Uterus (tissue), 4 donors: Measurements from ENCODE around the gene CTR9. TPM values are rescaled to one million over a fixed set of nuclear protein-coding genes. Genes with fewer than 3 reads are reported as not detected.

Source experiments
- DNase-seq, 2 donors: peaks; one replicate each; pipeline ENCODE4 v3.0.0-alpha.2; 2019 to 2020
- H3K27ac ChIP-seq, 2 donors: fragments of 200-600 bp; sonication (generic); 1 replicate in 1 of 2; 2 replicates in 1 of 2; pipeline ENCODE4 v1.5.1; 2016 to 2018
- H3K27me3 ChIP-seq, 2 donors: fragments of 200-600 bp; sonication (generic); one replicate each; pipeline ENCODE4 v1.5.1; 2018 to 2019; ENCODE audit warnings: control low read depth in 1 of 2
- H3K36me3 ChIP-seq, 2 donors: fragments of 200-600 bp; sonication (generic); one replicate each; pipeline ENCODE4 v1.5.1; 2019; ENCODE audit warnings: control low read depth in 1 of 2
- H3K4me1 ChIP-seq, 2 donors: fragments of 200-600 bp; sonication (generic); one replicate each; pipeline ENCODE4 v1.5.1; 2018 to 2019; ENCODE audit warnings: control low read depth in 1 of 2
- H3K4me3 ChIP-seq, 2 donors: fragments of 200-600 bp; sonication (generic); 1 replicate in 1 of 2; 2 replicates in 1 of 2; pipeline ENCODE4 v1.5.1; 2018 to 2019; ENCODE audit warnings: mild to moderate bottlenecking in 1 of 2
- H3K9me3 ChIP-seq, 2 donors: fragments of 200-600 bp; sonication (generic); one replicate each; pipeline ENCODE4 v1.5.1; 2019; ENCODE audit warnings: control low read depth in 1 of 2
- POLR2A ChIP-seq, 2 donors: fragments of 450-650 bp; IDR thresholded peaks; one replicate each; pipeline ENCODE4 v1.6.1; 2016; ENCODE audit warnings: antibody characterized with exemption in 2 of 2, mild to moderate bottlenecking in 1 of 2, moderate library complexity in 1 of 2
- intact Hi-C: fragments of 100-400 bp; cut with DNase I; formaldehyde crosslinking; loops from one replicate; pipeline ENCODE4 v1.15.1; 2023; ENCODE audit warnings: low total_unique reads
- total RNA-seq, 4 donors: library from RNA; depleted of rRNA in 3 of 4; stranded (reverse); fragments of >200 nt in 3 of 4; gene quantifications; one replicate each; pipeline versions ENCODE4 v1.1.0 to v1.2.4, GENCODE V29; 2014 to 2023
- TF ChIP-seq, protein P1 (sequence below), 4 experiments: fragments of 200-600 bp in 2 of 4; fragments of 450-650 bp in 2 of 4; sonication (generic) in 2 of 4; IDR thresholded peaks; one replicate each; pipeline ENCODE4 v1.5.1; 2016 to 2019; ENCODE audit warnings: antibody characterized with exemption in 4 of 4, mild to moderate bottlenecking in 2 of 4, moderate library complexity in 1 of 4
- donor health status: DM: yes; HTN: yes; CAD: no.

CTR9 gene
- total RNA-seq, 4 donors from 2014 or later = 22.0 to 48.6 (median 38.5) TPM

DNA sequence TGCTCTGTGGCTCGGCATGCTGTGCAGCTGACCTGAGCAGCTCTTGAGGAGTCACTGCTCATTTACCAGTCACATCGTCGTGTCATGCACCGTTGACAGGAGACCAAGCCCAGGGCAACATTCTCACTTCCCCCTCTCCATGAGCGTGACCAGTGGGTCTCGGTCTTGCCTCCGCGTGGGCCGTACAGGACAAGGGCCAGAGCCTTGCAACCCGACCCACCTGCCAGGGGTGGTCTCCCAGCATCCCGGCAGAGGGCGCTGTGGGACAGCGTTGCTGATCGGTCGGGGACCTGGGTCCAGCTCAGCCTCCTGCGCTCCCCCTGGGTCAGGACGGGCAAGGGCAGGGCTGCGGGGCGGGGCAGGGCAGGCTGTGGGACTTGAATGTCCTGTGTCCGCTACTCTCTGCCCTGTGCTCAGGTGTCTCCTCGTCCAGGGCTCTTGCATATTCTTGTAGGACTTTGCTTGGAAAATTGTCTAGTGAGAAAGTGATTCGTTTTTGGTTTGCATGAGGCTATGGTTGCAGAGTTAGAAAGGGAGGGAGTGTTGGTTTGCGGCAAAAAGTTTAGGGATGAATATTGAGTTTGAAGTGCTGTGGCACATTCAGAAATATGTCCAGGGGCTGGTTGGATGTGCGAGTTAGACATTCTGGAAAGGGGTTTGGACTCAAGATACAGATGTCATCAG is 41.5 kb downstream of the CTR9 start:
- H3K27me3 ChIP-seq = no peaks in the 10 kb centered on the region
- no peaks in the 10 kb centered on the region for H3K4me1 ChIP-seq
- peak; percentile 80 to 84 for DNase-seq
- intact Hi-C loops = no loop called here
- TF ChIP-seq, protein P1, sequence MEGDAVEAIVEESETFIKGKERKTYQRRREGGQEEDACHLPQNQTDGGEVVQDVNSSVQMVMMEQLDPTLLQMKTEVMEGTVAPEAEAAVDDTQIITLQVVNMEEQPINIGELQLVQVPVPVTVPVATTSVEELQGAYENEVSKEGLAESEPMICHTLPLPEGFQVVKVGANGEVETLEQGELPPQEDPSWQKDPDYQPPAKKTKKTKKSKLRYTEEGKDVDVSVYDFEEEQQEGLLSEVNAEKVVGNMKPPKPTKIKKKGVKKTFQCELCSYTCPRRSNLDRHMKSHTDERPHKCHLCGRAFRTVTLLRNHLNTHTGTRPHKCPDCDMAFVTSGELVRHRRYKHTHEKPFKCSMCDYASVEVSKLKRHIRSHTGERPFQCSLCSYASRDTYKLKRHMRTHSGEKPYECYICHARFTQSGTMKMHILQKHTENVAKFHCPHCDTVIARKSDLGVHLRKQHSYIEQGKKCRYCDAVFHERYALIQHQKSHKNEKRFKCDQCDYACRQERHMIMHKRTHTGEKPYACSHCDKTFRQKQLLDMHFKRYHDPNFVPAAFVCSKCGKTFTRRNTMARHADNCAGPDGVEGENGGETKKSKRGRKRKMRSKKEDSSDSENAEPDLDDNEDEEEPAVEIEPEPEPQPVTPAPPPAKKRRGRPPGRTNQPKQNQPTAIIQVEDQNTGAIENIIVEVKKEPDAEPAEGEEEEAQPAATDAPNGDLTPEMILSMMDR (IDR thresholded peaks at IDR 0.05) = peak; percentile 83 to 93 (median 92)
- TF ChIP-seq POLR2A (IDR thresholded peaks at IDR 0.05) = no peak
- H3K4me3 ChIP-seq = no peak overlapping the region
- H3K36me3 ChIP-seq = no peaks in the 10 kb centered on the region
- no peak overlapping the region for H3K27ac ChIP-seq
- no peaks in the 10 kb centered on the region for H3K9me3 ChIP-seq

GRCh38 chr11:10793470-10794255 is 42.6 kb downstream of the CTR9 start:
- no peak for DNase-seq
- no peak overlapping the region for H3K4me3 ChIP-seq
- H3K9me3 ChIP-seq = no peaks in the 10 kb centered on the region
- no peak for TF ChIP-seq POLR2A (IDR thresholded peaks at IDR 0.05)
- TF ChIP-seq, protein P1 (IDR thresholded peaks at IDR 0.05) = no peak
- no peaks in the 10 kb centered on the region for H3K36me3 ChIP-seq
- no peaks in the 10 kb centered on the region for H3K4me1 ChIP-seq
- intact Hi-C loops = no loop called here
- H3K27me3 ChIP-seq = no peaks in the 10 kb centered on the region
- H3K27ac ChIP-seq = no peak overlapping the region

DNA sequence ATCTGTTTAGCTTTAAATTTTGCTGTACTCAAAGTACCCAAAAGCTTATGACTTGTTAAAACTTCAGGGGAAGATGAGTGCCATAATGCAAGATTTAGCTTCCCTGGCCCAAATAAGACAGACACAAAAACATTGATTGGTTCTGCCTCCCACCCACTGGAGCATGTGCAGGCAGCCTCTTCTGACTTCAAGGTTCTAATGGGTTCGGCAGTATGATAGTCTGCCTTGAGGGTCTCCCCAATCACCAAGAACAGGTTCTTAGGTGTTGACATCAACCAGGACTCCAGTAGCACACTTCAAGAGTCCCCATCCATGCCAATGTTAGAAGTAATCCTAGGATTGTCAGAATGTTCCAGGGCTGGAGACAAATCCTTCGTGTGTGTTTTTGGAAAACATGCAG is 45.1 kb downstream of the CTR9 start:
- no peaks in the 10 kb centered on the region for H3K4me1 ChIP-seq
- H3K27ac ChIP-seq = no peak overlapping the region
- intact Hi-C loops = no loop called here
- no peak for DNase-seq
- no peaks in the 10 kb centered on the region for H3K9me3 ChIP-seq
- no peak overlapping the region for H3K4me3 ChIP-seq
- no peaks in the 10 kb centered on the region for H3K27me3 ChIP-seq
- TF ChIP-seq, protein P1 (IDR thresholded peaks at IDR 0.05) = no peak
- no peak for TF ChIP-seq POLR2A (IDR thresholded peaks at IDR 0.05)
- H3K36me3 ChIP-seq = no peaks in the 10 kb centered on the region

DNA sequence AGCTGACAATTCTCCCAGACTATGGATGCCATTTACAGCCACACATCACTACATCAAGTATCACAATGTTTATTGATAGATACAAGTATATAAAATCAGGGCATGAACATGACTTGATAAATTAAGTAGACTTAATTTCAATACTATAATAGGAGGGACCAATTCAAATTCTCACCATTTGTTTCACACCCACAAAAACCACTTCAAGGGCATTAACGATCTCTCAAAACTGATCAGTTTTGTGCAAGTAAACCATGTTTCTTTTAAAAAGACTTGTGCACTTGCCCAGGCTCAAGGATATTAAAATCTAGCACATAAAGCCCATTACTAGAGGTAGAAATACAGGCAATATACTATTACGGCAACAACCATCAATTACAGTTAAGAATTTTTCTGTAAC is 46.0 kb downstream of the CTR9 start:
- H3K27ac ChIP-seq = no peak overlapping the region

More for the DNA sequence above, 46.0 kb downstream of the CTR9 start:
- Histone ChIP-seq H3K4me1 (no peaks in the 10 kb centered on the region), H3K4me3 (no peak overlapping the region), H3K27me3 (no peaks in the 10 kb centered on the region), H3K9me3 (no peaks in the 10 kb centered on the region), H3K36me3 (no peaks in the 10 kb centered on the region)
- intact Hi-C loops = no loop called here
- DNase-seq = no peak
- TF ChIP-seq, protein P1 (IDR thresholded peaks at IDR 0.05) = no peak
- no peak for TF ChIP-seq POLR2A (IDR thresholded peaks at IDR 0.05)
